H1 (cell line): ENCODE results near the gene RFX2. TPM values are rescaled to one million over a fixed set of nuclear protein-coding genes. Genes with fewer than 3 reads are reported as not detected.

ENCODE experiments used
- ASH2L ChIP-seq: fragments of 200-600, 300-600 bp; sonication (generic); IDR thresholded peaks from one replicate; pipeline ENCODE4 v1.7.1; 2017; ENCODE audit warnings: low read length
- BRCA1 ChIP-seq: IDR thresholded peaks from 2 replicates; pipeline ENCODE4 v1.6.1; 2012; ENCODE audit warnings: low read depth, low read length, improper control_type of control experiment
- CBX5 ChIP-seq: fragments of 300-800, 300-1000 bp; sonication (generic); IDR thresholded peaks from 2 replicates; pipeline ENCODE4 v1.7.1; 2016; ENCODE audit warnings: antibody characterized with exemption, low read length, low read depth
- CHD2 ChIP-seq: IDR thresholded peaks from 2 replicates; pipeline ENCODE4 v1.6.1; 2012; ENCODE audit warnings: low read length, improper control_type of control experiment
- CHD7 ChIP-seq: fragments of 300-600 bp; sonication (generic); IDR thresholded peaks from 2 replicates; pipeline ENCODE4 v1.7.1; 2012; ENCODE audit warnings: low read length, moderate library complexity, mild to moderate bottlenecking, inconsistent platforms; ENCODE audit not compliant: insufficient replicate concordance
- E2F6 ChIP-seq: IDR thresholded peaks from 2 replicates; pipeline ENCODE4 v1.6.1; 2012; ENCODE audit warnings: inconsistent platforms
- NRF1 ChIP-seq: IDR thresholded peaks from 2 replicates; pipeline ENCODE4 v1.6.1; 2011; ENCODE audit warnings: mild to moderate bottlenecking, low read depth, low read length, improper control_type of control experiment
- POLR2AphosphoS5 ChIP-seq: IDR thresholded peaks from 2 replicates; pipeline ENCODE4 v1.6.1; 2011; ENCODE audit warnings: low read depth, low read length
- SIRT6 ChIP-seq: IDR thresholded peaks from one replicate; pipeline ENCODE4 v1.7.1; 2012; ENCODE audit warnings: low read length, inconsistent platforms
- TCF12 ChIP-seq: IDR thresholded peaks from 2 replicates; pipeline ENCODE4 v1.6.1; 2011; ENCODE audit warnings: low read depth, mild to moderate bottlenecking, low read length
- YY1 ChIP-seq: IDR thresholded peaks from 2 replicates; pipeline ENCODE4 v1.6.1; 2011; ENCODE audit warnings: low read depth, mild to moderate bottlenecking, low read length
- polyA plus RNA-seq, 7 experiments: library from polyadenylated mRNA; depleted of rRNA in 3 of 7; stranded (reverse) in 5 of 7; unstranded in 2 of 7; fragments of >200 nt in 5 of 7; fragments of 200-250 nt in 2 of 7; gene quantifications; 1 replicate in 5 of 7; 2 replicates in 1 of 7; 4 replicates in 1 of 7; pipeline versions ENCODE4 v1.2.1 to v1.2.3, GENCODE V29; 2011 to 2013; ENCODE audit warnings: missing spikeins in 2 of 7, mixed read lengths in 2 of 7
- total RNA-seq: library from RNA; stranded (reverse); fragmentation: NEBNext Ultra II Directional; extraction: Animal tissue kit (Norgen Biotek cat#: 25700); gene quantifications from 2 replicates; pipeline ENCODE4 v1.2.1, GENCODE V29; 2021

The RFX2 gene
- total and polyA plus RNA-seq, 2 of the 8 experiments (the other 6 are each of a cell fraction or from before 2014, with no cell fraction given), result 4.8 to 5.3 TPM

GRCh38 chr19:5988517-5989387 lies 121.5 kb downstream of the RFX2 start (continued):
- no peak for TF ChIP-seq CHD7
- TF ChIP-seq POLR2AphosphoS5, result no peak
- no peak for TF ChIP-seq E2F6
- no peak for TF ChIP-seq BRCA1
- no peak for TF ChIP-seq ASH2L
- TF ChIP-seq TCF12, result no peak
- no peak for TF ChIP-seq SIRT6
- no peak for TF ChIP-seq YY1
- no peak for TF ChIP-seq NRF1
- TF ChIP-seq CBX5, result no peak
- TF ChIP-seq CHD2, result no peak
